GM18511 (cell line): Measurements from ENCODE around the gene FOXF2.
"Not testable (repeated sequence)": the region's sequence is repeated elsewhere in the genome, so short reads cannot be mapped to it uniquely, and the experiment has no call there.

Experiments used
- ATAC-seq: cut with Tn5 transposase; IDR thresholded peaks from one replicate; pipeline ENCODE4 v1.9.1; 2021; ENCODE audit warnings: mild to moderate bottlenecking, moderate library complexity; ENCODE audit not compliant: unreplicated experiment

The FOXF2 gene

GRCh38 chr6:1389369-1390132 lies at the start of gene FOXF2:
TSS of gene FOXF2 (plus strand) at chr6:1389576. CDS start at chr6:1389948, 372 bp downstream.
- no peak for ATAC-seq

GRCh38 chr6:1346101-1346500 lies 43.3 kb upstream of the FOXF2 start:
- ATAC-seq: no peak

GRCh38 chr6:1346558-1347091 lies 42.8 kb upstream of the FOXF2 start:
- no peak for ATAC-seq

GRCh38 chr6:1347161-1347560 lies 42.2 kb upstream of the FOXF2 start:
- no peak for ATAC-seq

- no peak for ATAC-seq
Observed at GRCh38 chr6:1348675-1349074, 40.7 kb upstream of the FOXF2 start.

- ATAC-seq: no peak
Observed at GRCh38 chr6:1349655-1350054, 39.7 kb upstream of the FOXF2 start.

GRCh38 chr6:1351381-1352008 lies 37.9 kb upstream of the FOXF2 start:
- no peak for ATAC-seq

- not testable (repeated sequence) for ATAC-seq
Observed at GRCh38 chr6:1355068-1355467, 34.3 kb upstream of the FOXF2 start.

- not testable (repeated sequence) for ATAC-seq
Observed at GRCh38 chr6:1361717-1362116, 27.7 kb upstream of the FOXF2 start.

GRCh38 chr6:1362643-1363042 lies 26.7 kb upstream of the FOXF2 start:
- no peak for ATAC-seq

GRCh38 chr6:1363298-1363697 lies 26.1 kb upstream of the FOXF2 start:
- no peak for ATAC-seq

- no peak for ATAC-seq
Observed at GRCh38 chr6:1363729-1364572, 25.4 kb upstream of the FOXF2 start.

GRCh38 chr6:1364791-1365190 lies 24.6 kb upstream of the FOXF2 start:
- ATAC-seq: no peak

- no peak for ATAC-seq
Observed at GRCh38 chr6:1365686-1366085, 23.7 kb upstream of the FOXF2 start.

- ATAC-seq: no peak
Observed at GRCh38 chr6:1367771-1368170, 21.6 kb upstream of the FOXF2 start.

- ATAC-seq: no peak
Observed at GRCh38 chr6:1368940-1369339, 20.4 kb upstream of the FOXF2 start.

- ATAC-seq: not testable (repeated sequence)
Observed at GRCh38 chr6:1369695-1370094, 19.7 kb upstream of the FOXF2 start.

GRCh38 chr6:1371933-1372332 lies 17.4 kb upstream of the FOXF2 start:
- no peak for ATAC-seq

GRCh38 chr6:1372690-1373089 lies 16.7 kb upstream of the FOXF2 start:
- no peak for ATAC-seq

GRCh38 chr6:1376653-1377052 lies 12.7 kb upstream of the FOXF2 start:
- no peak for ATAC-seq

GRCh38 chr6:1377526-1377925 lies 11.8 kb upstream of the FOXF2 start:
- ATAC-seq: no peak
